ENCODE results near the gene MFAP3. TPM values are rescaled to one million over a fixed set of nuclear protein-coding genes. Genes with fewer than 3 reads are reported as not detected.

The MFAP3 gene
- total and polyA plus RNA-seq, 8 donors = 0.29 to 70.7 (median 5.6) TPM

- no peak overlapping the region for H3K4me3 ChIP-seq
- 26 to 49% (median 36%) methylated on average over 10 of the region's 10 CpGs for WGBS, 5 donors
- peak overlapping the region in 4 of 5 donors; percentile 5 to 38 (median 14) for H3K27ac ChIP-seq
- peak; percentile 75 to 83 for DNase-seq
- H3K4me1 ChIP-seq = peaks cover 19 to 27% (median 24%) of the 10 kb centered on the region in 4 donors
- peaks cover 7 to 23% (median 21%) of the 10 kb centered on the region in 4 donors for H3K36me3 ChIP-seq
- H3K27me3 ChIP-seq = no peaks in the 10 kb centered on the region
- intact Hi-C loops (cut with DNase I; ENCODE audit: low total_unique reads) = no loop called here
- TF ChIP-seq POLR2AphosphoS5 (IDR thresholded peaks at IDR 0.05) = peak in 2 of 3 donors; percentile 44 to 58
- no peak for TF ChIP-seq EP300 (IDR thresholded peaks at IDR 0.05)
- TF ChIP-seq CTCF (IDR thresholded peaks at IDR 0.05) = no peak
- no peak for TF ChIP-seq POLR2A (IDR thresholded peaks at IDR 0.05)
- H3K9me3 ChIP-seq = no peaks in the 10 kb centered on the region
Observed at GRCh38 chr5:154058055-154059038, 19.6 kb downstream of the MFAP3 start.

GRCh38 chr5:154059039-154059430 is 20.3 kb downstream of the MFAP3 start:
- H3K4me3 ChIP-seq = no peak overlapping the region
- H3K9me3 ChIP-seq = no peaks in the 10 kb centered on the region
- intact Hi-C loops (cut with DNase I; ENCODE audit: low total_unique reads) = no loop called here
- peaks cover under 1 to 16% (median 14%) of the 10 kb centered on the region in 4 donors for H3K36me3 ChIP-seq
- DNase-seq = no peak
- peak overlapping the region in 4 of 5 donors; percentile 5 to 38 (median 8) for H3K27ac ChIP-seq
- H3K27me3 ChIP-seq = no peaks in the 10 kb centered on the region
- 20 to 35% (median 31%) methylated on average over 6 of the region's 6 CpGs for WGBS, 5 donors
- H3K4me1 ChIP-seq = peaks cover 19 to 27% (median 24%) of the 10 kb centered on the region in 4 donors
- TF ChIP-seq POLR2A (IDR thresholded peaks at IDR 0.05) = no peak
- TF ChIP-seq EP300 (IDR thresholded peaks at IDR 0.05) = no peak
- TF ChIP-seq POLR2AphosphoS5 (IDR thresholded peaks at IDR 0.05) = no peak
- TF ChIP-seq CTCF (IDR thresholded peaks at IDR 0.05) = no peak

GRCh38 chr5:154059583-154059982 is 20.8 kb downstream of the MFAP3 start:
- WGBS, 5 donors = 26 to 56% (median 54%) methylated on average over 4 of the region's 4 CpGs
- H3K4me3 ChIP-seq = no peak overlapping the region
- H3K27me3 ChIP-seq = no peaks in the 10 kb centered on the region
- no peak overlapping the region for H3K27ac ChIP-seq
- no peaks in the 10 kb centered on the region for H3K9me3 ChIP-seq
- H3K4me1 ChIP-seq = peaks cover 19 to 27% (median 24%) of the 10 kb centered on the region in 4 donors
- TF ChIP-seq POLR2A (IDR thresholded peaks at IDR 0.05) (no peak), CTCF (IDR thresholded peaks at IDR 0.05) (no peak), POLR2AphosphoS5 (IDR thresholded peaks at IDR 0.05) (no peak), EP300 (IDR thresholded peaks at IDR 0.05) (no peak)
- peaks cover 0 to 11% (median 8%) of the 10 kb centered on the region in 4 donors for H3K36me3 ChIP-seq
- intact Hi-C loops (cut with DNase I; ENCODE audit: low total_unique reads) = no loop called here
- DNase-seq = no peak

GRCh38 chr5:154060606-154061005 is 21.8 kb downstream of the MFAP3 start:
- intact Hi-C loops (cut with DNase I; ENCODE audit: low total_unique reads) = no loop called here
- H3K36me3 ChIP-seq = peaks cover 0 to 1% (median 0%) of the 10 kb centered on the region in 4 donors
- WGBS, 5 donors = 90 to 94% (median 92%) methylated on average over 3 of the region's 3 CpGs
- no peak overlapping the region for H3K27ac ChIP-seq
- H3K4me3 ChIP-seq = no peak overlapping the region
- TF ChIP-seq POLR2A (IDR thresholded peaks at IDR 0.05) = no peak
- H3K27me3 ChIP-seq = no peaks in the 10 kb centered on the region
- no peaks in the 10 kb centered on the region for H3K9me3 ChIP-seq
- DNase-seq = no peak
- H3K4me1 ChIP-seq = peaks cover 19 to 27% (median 24%) of the 10 kb centered on the region in 4 donors
